ENCODE data around the gene MAP10. TPM values are rescaled to one million over a fixed set of nuclear protein-coding genes. Genes with fewer than 3 reads are reported as not detected.

Gene MAP10
- polyA plus RNA-seq, 1 donor (not counting 4 experiments of a cell fraction or from before 2014, with no cell fraction given): 0.71 TPM

- Histone ChIP-seq H3K9me1 (ENCODE audit: control insufficient read depth, extremely low read depth, insufficient read depth, low read length) (no peaks in the 10 kb centered on the region), H3K4me2 (ENCODE audit: control insufficient read depth, extremely low read depth, insufficient read depth, low read depth, low read length) (no peak overlapping the region), H3K27ac (ENCODE audit: control insufficient read depth, insufficient read depth, low read length) (no peak overlapping the region), H3K36me3 (ENCODE audit: control insufficient read depth in 2 of 2, extremely low read depth in 1 of 2, insufficient read depth in 2 of 2, low read length in 2 of 2) (no peaks in the 10 kb centered on the region), H3K4me3 (ENCODE audit: control insufficient read depth in 2 of 3, extremely low read depth in 1 of 3, insufficient read depth in 2 of 3, low read depth in 1 of 3, low read length in 3 of 3) (no peak overlapping the region), H2AFZ (ENCODE audit: control insufficient read depth, low read length) (no peak overlapping the region), H3K27me3 (ENCODE audit: control insufficient read depth, extremely low read depth, insufficient read depth, low read length) (no peaks in the 10 kb centered on the region), H3K9me3 (ENCODE audit: control insufficient read depth, low read depth, low read length) (no peaks in the 10 kb centered on the region), H3K4me1 (ENCODE audit: control insufficient read depth, extremely low read depth, insufficient read depth, low read length) (no peaks in the 10 kb centered on the region), H4K20me1 (ENCODE audit: control insufficient read depth, extremely low read depth, insufficient read depth, low read length) (no peaks in the 10 kb centered on the region), H3K9ac (ENCODE audit: control insufficient read depth, extremely low read depth, insufficient read depth, low read length) (no peak overlapping the region), H3K79me2 (ENCODE audit: control insufficient read depth, insufficient read depth, low read length) (no peaks in the 10 kb centered on the region)
- FAIRE-seq: no peak
- dilution Hi-C loops (cut with MboI; ENCODE audit: extremely low pct_ligation_motif_present, low sequenced_read_pairs): no loop called here
- DNase-seq (ENCODE audit: low read depth, low spot score): no peak
- TF ChIP-seq CTCF (optimal IDR thresholded peaks at IDR 0.05 in 1 of 3, IDR thresholded peaks at IDR 0.05 in 1 of 3, conservative IDR thresholded peaks at IDR 0.05 in 1 of 3; ENCODE audit: extremely low read depth in 1 of 3, insufficient read depth in 2 of 3, low read length in 3 of 3): no peak
Observed at GRCh38 chr1:232812560-232812959, 7.3 kb downstream of the MAP10 start.

GRCh38 chr1:232813097-232813496, 7.9 kb downstream of the MAP10 start:
- H3K9me3 ChIP-seq (ENCODE audit: control insufficient read depth, low read depth, low read length): no peaks in the 10 kb centered on the region
- no peaks in the 10 kb centered on the region for H3K79me2 ChIP-seq (ENCODE audit: control insufficient read depth, insufficient read depth, low read length)
- FAIRE-seq: no peak
- no peak overlapping the region for H3K4me2 ChIP-seq (ENCODE audit: control insufficient read depth, extremely low read depth, insufficient read depth, low read depth, low read length)
- no peaks in the 10 kb centered on the region for H4K20me1 ChIP-seq (ENCODE audit: control insufficient read depth, extremely low read depth, insufficient read depth, low read length)
- H3K9me1 ChIP-seq (ENCODE audit: control insufficient read depth, extremely low read depth, insufficient read depth, low read length): no peaks in the 10 kb centered on the region
- H3K4me1 ChIP-seq (ENCODE audit: control insufficient read depth, extremely low read depth, insufficient read depth, low read length): no peaks in the 10 kb centered on the region
- no peak for DNase-seq (ENCODE audit: low read depth, low spot score)
- H2AFZ ChIP-seq (ENCODE audit: control insufficient read depth, low read length): no peak overlapping the region
- no peak overlapping the region for H3K9ac ChIP-seq (ENCODE audit: control insufficient read depth, extremely low read depth, insufficient read depth, low read length)
- dilution Hi-C loops (cut with MboI; ENCODE audit: extremely low pct_ligation_motif_present, low sequenced_read_pairs): no loop called here
- H3K4me3 ChIP-seq (ENCODE audit: control insufficient read depth in 2 of 3, extremely low read depth in 1 of 3, insufficient read depth in 2 of 3, low read depth in 1 of 3, low read length in 3 of 3): no peak overlapping the region
- TF ChIP-seq EZH2 (IDR thresholded peaks at IDR 0.05; ENCODE audit: low read length) (no peak), CTCF (optimal IDR thresholded peaks at IDR 0.05 in 1 of 3, IDR thresholded peaks at IDR 0.05 in 1 of 3, conservative IDR thresholded peaks at IDR 0.05 in 1 of 3; ENCODE audit: extremely low read depth in 1 of 3, insufficient read depth in 2 of 3, low read length in 3 of 3) (no peak)
- H3K36me3 ChIP-seq (ENCODE audit: control insufficient read depth in 2 of 2, extremely low read depth in 1 of 2, insufficient read depth in 2 of 2, low read length in 2 of 2): no peaks in the 10 kb centered on the region
- no peak overlapping the region for H3K27ac ChIP-seq (ENCODE audit: control insufficient read depth, insufficient read depth, low read length)
- H3K27me3 ChIP-seq (ENCODE audit: control insufficient read depth, extremely low read depth, insufficient read depth, low read length): no peaks in the 10 kb centered on the region

Measured in keratinocyte (primary cell).